GM21515 (cell line): ENCODE results near the gene CDH10.

Source experiments
- ATAC-seq: cut with Tn5 transposase; IDR thresholded peaks from one replicate; pipeline ENCODE4 v1.9.1; 2021; ENCODE audit not compliant: unreplicated experiment

Gene CDH10

DNA sequence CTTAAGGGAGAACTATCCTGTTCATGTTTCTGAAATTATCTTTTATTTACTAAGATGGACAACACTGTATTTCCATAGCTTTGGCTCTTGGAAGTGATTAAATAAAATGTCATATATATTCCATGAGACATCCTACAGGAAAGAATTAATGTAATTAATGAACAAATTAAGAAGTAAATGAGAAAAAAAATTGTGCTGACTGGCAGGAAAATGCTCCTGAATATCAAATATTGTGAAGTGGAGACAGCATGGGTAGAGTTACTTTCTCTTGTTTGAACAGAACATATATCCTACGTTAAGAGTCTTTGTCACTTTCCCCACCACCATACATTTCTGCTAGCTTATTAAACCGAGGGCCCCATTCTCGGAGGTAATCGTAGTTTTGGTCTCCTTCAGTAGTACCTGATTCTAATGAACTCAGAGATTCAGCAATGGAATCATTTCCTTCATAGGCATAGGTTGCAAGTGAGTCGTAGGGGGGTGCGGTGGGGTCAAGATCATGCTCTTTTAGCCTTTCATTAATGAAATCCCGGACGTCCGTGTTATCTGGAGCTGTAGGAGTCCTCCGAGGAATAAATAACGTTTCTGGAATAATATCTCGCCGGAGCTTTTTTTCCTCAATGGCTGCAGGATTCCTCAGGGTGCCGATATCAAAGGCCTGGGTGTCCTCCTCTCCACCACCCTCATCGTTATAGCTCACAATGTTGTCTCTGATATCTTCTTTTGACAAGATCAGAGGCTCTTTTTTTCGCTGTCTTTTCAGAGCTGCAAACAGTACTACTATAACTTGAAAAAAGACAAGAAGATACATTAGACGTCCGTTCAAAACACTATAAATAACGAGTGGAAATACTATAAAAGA is 157.2 kb downstream of the CDH10 start:
- no peak for ATAC-seq

DNA sequence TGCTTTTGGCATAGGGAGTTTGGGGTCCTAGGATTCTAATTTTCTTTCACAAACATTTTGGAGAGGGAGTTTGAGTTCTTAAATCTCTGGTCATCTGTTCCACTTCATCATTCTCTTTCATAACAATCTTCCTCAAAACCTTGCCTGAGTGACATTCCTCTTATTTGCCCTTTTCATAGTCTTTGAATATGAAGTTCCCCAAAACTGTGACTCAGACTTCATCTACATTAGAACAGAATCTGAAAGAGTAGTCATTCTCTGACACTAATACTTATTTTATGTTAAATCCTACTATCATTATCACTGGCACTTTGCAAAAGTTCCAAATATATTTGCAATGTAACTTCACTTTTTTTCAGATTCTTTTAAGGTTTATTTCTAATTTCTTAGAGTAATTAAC is 163.8 kb downstream of the CDH10 start:
- no peak for ATAC-seq

DNA sequence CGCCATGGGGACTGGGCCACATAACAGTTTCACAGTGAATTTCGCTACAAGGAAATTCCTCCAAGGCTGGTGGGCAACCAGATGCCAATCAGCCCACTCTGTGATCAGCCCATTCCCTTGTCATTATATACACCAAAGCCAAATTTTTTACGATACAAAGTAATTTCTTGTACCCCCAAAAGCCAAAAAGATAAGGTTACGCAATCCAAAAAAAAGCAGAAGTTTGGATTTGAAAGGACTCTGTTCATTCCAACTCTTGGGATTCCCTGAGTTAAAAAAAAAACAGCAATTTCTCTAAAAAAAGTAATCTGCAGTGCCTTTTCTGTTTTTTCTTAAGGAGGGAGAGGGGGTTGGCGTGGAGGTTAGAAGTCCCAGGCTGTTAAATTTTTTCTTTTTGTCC is 166.8 kb downstream of the CDH10 start:
- no peak for ATAC-seq

DNA sequence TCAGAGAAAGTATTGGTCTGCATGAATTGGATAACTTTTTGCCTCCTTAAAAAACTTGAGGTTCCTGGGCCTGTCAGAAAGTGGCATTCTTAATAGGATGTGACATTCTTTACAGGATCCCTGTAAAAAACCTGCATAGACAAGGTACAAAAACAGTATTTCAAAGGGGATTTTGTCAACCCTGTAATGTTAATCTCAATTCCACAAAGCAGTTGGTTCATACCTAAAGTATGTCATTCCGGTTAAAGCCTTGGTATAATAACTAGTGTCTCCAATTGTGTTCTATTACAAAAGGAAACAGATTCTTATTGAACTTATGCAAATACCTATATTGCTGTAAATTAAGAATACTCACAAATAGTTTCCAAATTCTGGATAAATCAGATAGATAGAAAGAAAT is 169.7 kb downstream of the CDH10 start:
- ATAC-seq = no peak

DNA sequence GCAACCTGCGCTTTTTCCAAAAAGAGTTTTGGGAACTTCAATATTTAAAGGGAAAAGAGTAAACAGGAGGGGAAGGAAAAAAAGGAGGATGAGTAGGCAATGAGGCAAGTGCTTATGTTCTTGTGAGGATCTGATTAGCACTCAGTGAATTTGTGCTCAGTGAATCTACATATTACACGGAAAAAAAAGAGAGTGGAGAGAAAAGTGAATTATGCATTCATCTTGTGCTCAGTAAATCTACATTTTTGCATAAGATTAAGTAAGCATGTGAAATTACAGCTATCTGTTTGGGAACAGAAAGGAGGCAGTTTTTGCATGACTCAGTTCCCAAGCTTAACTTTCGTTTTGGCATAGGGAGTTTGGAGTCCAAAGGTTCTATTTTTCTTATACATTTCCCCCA is 170.1 kb downstream of the CDH10 start:
- no peak for ATAC-seq

DNA sequence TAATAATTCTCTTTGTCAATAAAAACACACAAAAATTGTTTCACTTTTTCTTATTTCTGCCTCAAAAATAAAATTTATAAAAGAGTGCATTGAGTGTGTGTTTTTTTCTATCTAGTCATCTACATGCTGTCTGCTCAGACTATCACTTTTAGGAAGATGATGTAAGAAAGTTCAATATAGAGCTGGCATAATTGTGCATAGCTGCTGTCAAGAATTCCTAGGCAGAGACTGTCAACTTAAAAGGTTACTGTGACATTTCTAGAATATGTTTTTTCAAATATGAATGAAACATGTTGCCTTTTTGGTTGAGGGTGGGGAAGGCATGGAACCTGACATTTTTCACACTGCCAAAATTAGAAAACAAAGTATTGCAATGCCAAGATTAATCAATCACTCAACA is 172.3 kb downstream of the CDH10 start:
- ATAC-seq = no peak

DNA sequence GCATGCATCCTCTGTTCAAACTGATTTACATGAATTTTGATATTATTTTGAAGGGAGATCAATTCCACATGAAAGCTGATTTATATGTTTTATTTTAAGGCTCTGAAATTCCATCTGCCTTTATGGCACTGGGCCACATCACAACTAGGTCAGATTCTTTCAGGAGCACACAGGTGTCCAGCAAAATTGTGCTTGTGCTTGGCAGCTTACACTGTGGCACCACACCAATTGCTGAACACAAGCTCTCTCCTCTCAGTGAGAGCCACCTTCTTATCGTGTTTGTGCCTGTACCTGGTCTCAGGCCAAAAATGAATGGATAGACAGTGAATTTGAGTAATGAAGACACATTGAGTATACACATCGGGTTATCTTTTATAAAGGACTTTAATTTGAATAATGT is 200.4 kb downstream of the CDH10 start:
- no peak for ATAC-seq

DNA sequence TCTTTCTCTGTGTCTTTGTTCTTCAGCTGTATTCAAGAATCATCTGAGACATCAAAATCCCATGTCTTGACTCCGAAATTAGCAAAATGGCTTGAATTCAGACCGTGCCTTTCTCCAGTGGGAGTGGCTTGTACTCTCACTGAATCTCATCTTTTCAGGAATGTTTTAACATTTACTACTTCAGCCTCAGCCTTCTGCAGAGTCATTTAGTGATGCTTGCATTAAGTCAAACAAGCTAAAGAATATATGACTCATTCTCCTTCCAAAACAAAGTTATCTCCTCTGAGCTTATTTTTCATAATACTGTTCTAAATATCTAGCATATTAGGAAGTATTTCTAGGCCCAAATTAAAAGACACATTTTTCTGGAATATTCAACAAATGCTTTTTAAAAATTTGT is 205.3 kb downstream of the CDH10 start:
- no peak for ATAC-seq
